T-helper 1 cell (primary cell): ENCODE measurements around the gene SFXN1.

Experiments used
- DNase-seq, 5 donors: peaks; one replicate each; pipeline ENCODE4 v3.0.0-alpha.2; 2012 to 2020

SFXN1 gene

GRCh38 chr5:175466700-175467318, 11.6 kb upstream of the SFXN1 start:
- no peak for DNase-seq

- no peak for DNase-seq
These were observed 10.2 kb upstream of the SFXN1 start for GRCh38 chr5:175467983-175468690.

GRCh38 chr5:175468892-175469291, 9.5 kb upstream of the SFXN1 start:
- DNase-seq: no peak

GRCh38 chr5:175469916-175470315, 8.4 kb upstream of the SFXN1 start:
- no peak for DNase-seq

GRCh38 chr5:175470781-175471180, 7.6 kb upstream of the SFXN1 start:
- DNase-seq: no peak

GRCh38 chr5:175471196-175471595, 7.2 kb upstream of the SFXN1 start:
- no peak for DNase-seq

- DNase-seq: no peak
These were observed 6.7 kb upstream of the SFXN1 start for GRCh38 chr5:175471628-175472027.

- no peak for DNase-seq
These were observed 6.0 kb upstream of the SFXN1 start for GRCh38 chr5:175472378-175472777.

- no peak for DNase-seq
These were observed 3.1 kb upstream of the SFXN1 start for GRCh38 chr5:175475248-175475647.

- DNase-seq: no peak
These were observed 920 bp upstream of the SFXN1 start for GRCh38 chr5:175477440-175477839.

- no peak for DNase-seq
These were observed 364 bp upstream of the SFXN1 start for GRCh38 chr5:175478008-175478383.

- peak in 1 of 5 donors; percentile 9 for DNase-seq
These were observed 943 bp downstream of the SFXN1 start for GRCh38 chr5:175479125-175479881.

GRCh38 chr5:175483337-175483736, 5.0 kb downstream of the SFXN1 start:
- no peak for DNase-seq

- DNase-seq: no peak
These were observed 6.0 kb downstream of the SFXN1 start for GRCh38 chr5:175484322-175484721.

- no peak for DNase-seq
These were observed 6.5 kb downstream of the SFXN1 start for GRCh38 chr5:175484829-175485228.

- DNase-seq: no peak
These were observed 7.3 kb downstream of the SFXN1 start for GRCh38 chr5:175485631-175486030.

GRCh38 chr5:175487514-175488222, 9.3 kb downstream of the SFXN1 start:
- no peak for DNase-seq

- DNase-seq: no peak
These were observed 11.5 kb downstream of the SFXN1 start for GRCh38 chr5:175489693-175490443.

- DNase-seq: no peak
These were observed 12.9 kb downstream of the SFXN1 start for GRCh38 chr5:175491223-175491622.

- DNase-seq: no peak
These were observed 14.9 kb downstream of the SFXN1 start for GRCh38 chr5:175493260-175493659.

GRCh38 chr5:175493726-175494125, 15.4 kb downstream of the SFXN1 start:
- no peak for DNase-seq
